ENCODE results near the gene RPS19BP1. TPM values are rescaled to one million over a fixed set of nuclear protein-coding genes. Genes with fewer than 3 reads are reported as not detected.
A peak's percentile ranks its signal among the peaks of the same experiment; 100 is the strongest.

Gene RPS19BP1
- total RNA-seq, 4 donors from 2014 or later = 59.4 to 132 (median 93.7) TPM

- Histone ChIP-seq H3K9me3 (no peaks in the 10 kb centered on the region), H3K4me1 (peaks cover 0 to 6% (median 0%) of the 10 kb centered on the region in 4 donors), H3K27me3 (no peaks in the 10 kb centered on the region), H3K4me3 (no peak overlapping the region), H3K27ac (no peak overlapping the region), H3K36me3 (no peaks in the 10 kb centered on the region)
- TF ChIP-seq CTCF (IDR thresholded peaks at IDR 0.05) = no peak
- TF ChIP-seq POLR2A (IDR thresholded peaks at IDR 0.05) = no peak
- DNase-seq = no peak
Measured at GRCh38 chr22:39565414-39565944, 32.9 kb upstream of the RPS19BP1 start.

- DNase-seq = no peak
- no peak for TF ChIP-seq POLR2A (IDR thresholded peaks at IDR 0.05)
- TF ChIP-seq CTCF (IDR thresholded peaks at IDR 0.05) = no peak
- H3K4me3 ChIP-seq = no peak overlapping the region
- no peaks in the 10 kb centered on the region for H3K27me3 ChIP-seq
- H3K36me3 ChIP-seq = no peaks in the 10 kb centered on the region
- H3K9me3 ChIP-seq = peaks cover 0 to 3% (median 0%) of the 10 kb centered on the region in 4 donors
- H3K27ac ChIP-seq = no peak overlapping the region
- peaks cover 0 to 6% (median 0%) of the 10 kb centered on the region in 4 donors for H3K4me1 ChIP-seq
Measured at GRCh38 chr22:39563571-39564428, 31.3 kb upstream of the RPS19BP1 start.

GRCh38 chr22:39562839-39563489 lies 30.4 kb upstream of the RPS19BP1 start:
- H3K4me1 ChIP-seq = peaks cover 0 to 10% (median 4%) of the 10 kb centered on the region in 4 donors
- H3K9me3 ChIP-seq = peaks cover 0 to 3% (median 0%) of the 10 kb centered on the region in 4 donors
- DNase-seq = no peak
- no peak for TF ChIP-seq CTCF (IDR thresholded peaks at IDR 0.05)
- TF ChIP-seq POLR2A (IDR thresholded peaks at IDR 0.05) = no peak
- no peak overlapping the region for H3K27ac ChIP-seq
- peaks cover 0 to 8% of the 10 kb centered on the region in 2 donors for H3K27me3 ChIP-seq
- no peak overlapping the region for H3K4me3 ChIP-seq
- no peaks in the 10 kb centered on the region for H3K36me3 ChIP-seq

- no peak overlapping the region for H3K27ac ChIP-seq
- no peaks in the 10 kb centered on the region for H3K36me3 ChIP-seq
- H3K4me1 ChIP-seq = peaks cover 0 to 16% (median 3%) of the 10 kb centered on the region in 4 donors
- TF ChIP-seq CTCF (IDR thresholded peaks at IDR 0.05) (no peak), POLR2A (IDR thresholded peaks at IDR 0.05) (no peak)
- H3K9me3 ChIP-seq = peaks cover 0 to 3% (median 0%) of the 10 kb centered on the region in 4 donors
- no peak for DNase-seq
- H3K27me3 ChIP-seq = peaks cover 0 to 24% of the 10 kb centered on the region in 2 donors
- H3K4me3 ChIP-seq = no peak overlapping the region
Measured at GRCh38 chr22:39560127-39560526, 27.6 kb upstream of the RPS19BP1 start.

- H3K9me3 ChIP-seq = peaks cover 0 to 3% (median 0%) of the 10 kb centered on the region in 4 donors
- peaks cover 0 to 16% (median 3%) of the 10 kb centered on the region in 4 donors for H3K4me1 ChIP-seq
- H3K27me3 ChIP-seq = peaks cover 0 to 24% of the 10 kb centered on the region in 2 donors
- no peak for DNase-seq
- no peaks in the 10 kb centered on the region for H3K36me3 ChIP-seq
- no peak overlapping the region for H3K27ac ChIP-seq
- no peak overlapping the region for H3K4me3 ChIP-seq
- TF ChIP-seq CTCF (IDR thresholded peaks at IDR 0.05) (peak in 3 of 6 experiments; percentile 31 to 33 (median 32)), POLR2A (IDR thresholded peaks at IDR 0.05) (no peak)
Measured at GRCh38 chr22:39559456-39560105, 27.0 kb upstream of the RPS19BP1 start.

Data from Peyer's patch (tissue), 4 donors.